H1 (cell line): ENCODE measurements around the gene SEMA4C. TPM values are rescaled to one million over a fixed set of nuclear protein-coding genes. Genes with fewer than 3 reads are reported as not detected.

ENCODE experiments used
- polyA plus RNA-seq, 7 experiments: library from polyadenylated mRNA; depleted of rRNA in 3 of 7; stranded (reverse) in 5 of 7; unstranded in 2 of 7; fragments of >200 nt in 5 of 7; fragments of 200-250 nt in 2 of 7; gene quantifications; 1 replicate in 5 of 7; 2 replicates in 1 of 7; 4 replicates in 1 of 7; pipeline versions ENCODE4 v1.2.1 to v1.2.3, GENCODE V29; 2011 to 2013; ENCODE audit warnings: missing spikeins in 2 of 7, mixed read lengths in 2 of 7
- total RNA-seq: library from RNA; stranded (reverse); fragmentation: NEBNext Ultra II Directional; extraction: Animal tissue kit (Norgen Biotek cat#: 25700); gene quantifications from 2 replicates; pipeline ENCODE4 v1.2.1, GENCODE V29; 2021
- TF ChIP-seq, protein P1 (sequence below), 3 experiments: IDR thresholded peaks; 1 replicate in 2 of 3; 2 replicates in 1 of 3; pipeline versions ENCODE4 v1.5.1 to v1.6.1; 2011; ENCODE audit warnings: low read length in 3 of 3, mild to moderate bottlenecking in 3 of 3, inconsistent platforms in 2 of 3, low read depth in 1 of 3, moderate library complexity in 1 of 3; ENCODE audit not compliant: insufficient read depth in 1 of 3; ENCODE audit errors: control extremely low read depth in 1 of 3

The SEMA4C gene
- total and polyA plus RNA-seq, 2 of the 8 experiments (the other 6 are each of a cell fraction or from before 2014, with no cell fraction given): 47.5 to 67.3 TPM

DNA sequence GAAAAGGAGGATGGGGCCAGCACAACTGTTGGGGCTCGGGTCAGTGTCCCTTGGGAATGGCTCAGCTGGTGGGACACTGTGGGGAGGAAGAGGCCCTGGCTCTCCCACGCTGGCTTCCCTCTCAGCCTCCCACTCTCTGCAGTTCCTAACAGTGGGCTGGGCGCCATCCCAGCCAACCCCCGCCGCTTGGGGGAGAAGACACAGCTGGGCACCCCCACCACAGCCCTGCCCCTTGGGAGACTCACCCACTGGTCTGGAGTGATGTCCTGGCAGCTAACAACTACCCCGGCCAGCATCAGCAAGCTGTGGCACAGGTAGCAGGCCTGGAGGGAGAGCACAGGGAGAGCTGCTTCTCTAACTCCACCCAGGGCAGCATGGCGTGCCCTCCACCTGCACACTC, 8.3 kb upstream of the SEMA4C start (continued):
- TF ChIP-seq, protein P1, sequence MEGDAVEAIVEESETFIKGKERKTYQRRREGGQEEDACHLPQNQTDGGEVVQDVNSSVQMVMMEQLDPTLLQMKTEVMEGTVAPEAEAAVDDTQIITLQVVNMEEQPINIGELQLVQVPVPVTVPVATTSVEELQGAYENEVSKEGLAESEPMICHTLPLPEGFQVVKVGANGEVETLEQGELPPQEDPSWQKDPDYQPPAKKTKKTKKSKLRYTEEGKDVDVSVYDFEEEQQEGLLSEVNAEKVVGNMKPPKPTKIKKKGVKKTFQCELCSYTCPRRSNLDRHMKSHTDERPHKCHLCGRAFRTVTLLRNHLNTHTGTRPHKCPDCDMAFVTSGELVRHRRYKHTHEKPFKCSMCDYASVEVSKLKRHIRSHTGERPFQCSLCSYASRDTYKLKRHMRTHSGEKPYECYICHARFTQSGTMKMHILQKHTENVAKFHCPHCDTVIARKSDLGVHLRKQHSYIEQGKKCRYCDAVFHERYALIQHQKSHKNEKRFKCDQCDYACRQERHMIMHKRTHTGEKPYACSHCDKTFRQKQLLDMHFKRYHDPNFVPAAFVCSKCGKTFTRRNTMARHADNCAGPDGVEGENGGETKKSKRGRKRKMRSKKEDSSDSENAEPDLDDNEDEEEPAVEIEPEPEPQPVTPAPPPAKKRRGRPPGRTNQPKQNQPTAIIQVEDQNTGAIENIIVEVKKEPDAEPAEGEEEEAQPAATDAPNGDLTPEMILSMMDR (IDR thresholded peaks at IDR 0.05; ENCODE audit: control extremely low read depth in 1 of 3, insufficient read depth in 1 of 3, low read depth in 1 of 3, low read length in 3 of 3): no peak
